IMR-90 (cell line): Measurements from ENCODE around the gene PTCH2. TPM values are rescaled to one million over a fixed set of nuclear protein-coding genes. Genes with fewer than 3 reads are reported as not detected.

Source experiments
- ATAC-seq: fragments of 200-7000 bp; cut with Tn5 transposase; 2 replicates; pipeline ENCODE4 v1.9.1; 2020; ENCODE audit warnings: low read depth, mild to moderate bottlenecking, moderate library complexity
- BruUV-seq: library from RNA; stranded (reverse); fragments of 400-500 nt; replicated peaks from 2 replicates; lab custom pipeline; 2021; lab: Mats Ljungman, UMichigan
- CTCF ChIA-PET: fragments of 300-600 bp; formaldehyde crosslinking; extraction: SDS; loops from one replicate; lab custom pipeline; 2021; ENCODE audit warnings: antibody characterized with exemption; lab: Yijun Ruan, JAX
- POLR2A ChIA-PET: fragments of 300-600 bp; sonication (Branson Sonifier 250); formaldehyde crosslinking; loops from one replicate; lab custom pipeline; 2022; ENCODE audit warnings: antibody characterized with exemption; ENCODE audit not compliant: unreplicated experiment; lab: Charles Lee
- DNase-seq: peaks from one replicate; pipeline ENCODE4 v3.0.0; 2013
- H2AFZ ChIP-seq: replicated peaks from 2 replicates; pipeline ENCODE3; 2013; ENCODE audit warnings: low read length, mild to moderate bottlenecking; ENCODE audit not compliant: poor library complexity
- H2AK5ac ChIP-seq: 2 replicates; pipeline ENCODE4 v1.6.1; 2013; ENCODE audit warnings: low read depth, low read length, inconsistent platforms
- H2AK9ac ChIP-seq: replicated peaks from 2 replicates; pipeline ENCODE3; 2013; ENCODE audit warnings: mild to moderate bottlenecking, low read depth, low read length, moderate library complexity; ENCODE audit not compliant: poor library complexity
- H2BK120ac ChIP-seq: 2 replicates; pipeline ENCODE4 v1.6.1; 2013; ENCODE audit warnings: low read depth, low read length, inconsistent platforms
- H2BK15ac ChIP-seq: 3 replicates; pipeline ENCODE4 v1.6.1; 2013; ENCODE audit warnings: low read depth, low read length, inconsistent platforms
- H2BK20ac ChIP-seq: 2 replicates; pipeline ENCODE4 v1.6.1; 2013; ENCODE audit warnings: low read depth, mild to moderate bottlenecking, inconsistent platforms, low read length, moderate library complexity
- H2BK5ac ChIP-seq: 2 replicates; pipeline ENCODE4 v1.6.1; 2013; ENCODE audit warnings: mild to moderate bottlenecking, low read depth, low read length, inconsistent platforms; ENCODE audit not compliant: poor library complexity, severe bottlenecking
- H3K14ac ChIP-seq: replicated peaks from 2 replicates; pipeline ENCODE4 v1.6.1; 2013; ENCODE audit warnings: low read depth, low read length, inconsistent platforms
- H3K18ac ChIP-seq: 2 replicates; pipeline ENCODE4 v1.6.1; 2013; ENCODE audit warnings: low read depth, low read length, control low read depth
- H3K23ac ChIP-seq: 2 replicates; pipeline ENCODE4 v1.6.1; 2013; ENCODE audit warnings: low read depth, low read length, inconsistent platforms
- H3K27ac ChIP-seq: 2 replicates; pipeline ENCODE4 v1.5.1; 2013; ENCODE audit warnings: mild to moderate bottlenecking, control low read depth, low read length; ENCODE audit not compliant: insufficient read depth
- H3K27me3 ChIP-seq: 2 replicates; pipeline ENCODE4 v1.6.1; 2013; ENCODE audit warnings: low read length; ENCODE audit not compliant: control insufficient read depth, insufficient read depth
- H3K36me3 ChIP-seq: 2 replicates; pipeline ENCODE4 v1.6.1; 2013; ENCODE audit warnings: low read length, mixed read lengths; ENCODE audit not compliant: control insufficient read depth, insufficient read depth
- H3K4ac ChIP-seq: 2 replicates; pipeline ENCODE4 v1.6.1; 2013; ENCODE audit warnings: low read depth, low read length, inconsistent platforms
- H3K4me1 ChIP-seq: 2 replicates; pipeline ENCODE4 v1.6.1; 2013; ENCODE audit warnings: low read length, mixed read lengths; ENCODE audit not compliant: control insufficient read depth, insufficient read depth
- H3K4me2 ChIP-seq: 2 replicates; pipeline ENCODE4 v1.6.1; 2013; ENCODE audit warnings: low read depth, mild to moderate bottlenecking, control low read depth, low read length, moderate library complexity
- H3K4me3 ChIP-seq: 2 replicates; pipeline ENCODE4 v1.5.1; 2013; ENCODE audit warnings: low read depth, mild to moderate bottlenecking, control low read depth, low read length, moderate library complexity; ENCODE audit not compliant: insufficient read depth
- H3K56ac ChIP-seq: 2 replicates; pipeline ENCODE4 v1.6.1; 2013; ENCODE audit warnings: low read length, inconsistent platforms; ENCODE audit not compliant: insufficient read depth; ENCODE audit errors: extremely low read depth
- H3K79me1 ChIP-seq, 2 experiments: 2 replicates each; pipeline ENCODE4 v1.6.1; 2013; ENCODE audit warnings: low read length in 2 of 2, inconsistent platforms in 1 of 2, low read depth in 1 of 2
- H3K9ac ChIP-seq: 2 replicates; pipeline ENCODE4 v1.6.1; 2013; ENCODE audit warnings: low read depth, low read length, control low read depth
- H3K9me1 ChIP-seq: 2 replicates; pipeline ENCODE4 v1.6.1; 2013; ENCODE audit warnings: low read length, inconsistent platforms; ENCODE audit not compliant: insufficient read depth
- H3K9me3 ChIP-seq: 2 replicates; pipeline ENCODE4 v1.6.1; 2013; ENCODE audit warnings: low read length; ENCODE audit not compliant: control insufficient read depth, insufficient read depth
- H4K20me1 ChIP-seq: 2 replicates; pipeline ENCODE4 v1.6.1; 2013; ENCODE audit warnings: low read length, inconsistent platforms; ENCODE audit not compliant: insufficient read depth
- H4K5ac ChIP-seq: 2 replicates; pipeline ENCODE4 v1.6.1; 2013; ENCODE audit warnings: mild to moderate bottlenecking, low read depth, low read length, control low read depth
- H4K8ac ChIP-seq, 2 experiments: 2 replicates each; pipeline ENCODE4 v1.6.1; 2013; ENCODE audit warnings: low read depth in 2 of 2, low read length in 2 of 2, control low read depth in 1 of 2, inconsistent platforms in 1 of 2
- H4K91ac ChIP-seq: 2 replicates; pipeline ENCODE4 v1.6.1; 2013; ENCODE audit warnings: low read depth, low read length, inconsistent platforms; ENCODE audit not compliant: insufficient read depth
- MAFK ChIP-seq: IDR thresholded peaks from 2 replicates; pipeline ENCODE4 v1.6.1; 2012; ENCODE audit warnings: low read depth, low read length, improper control_type of control experiment
- MAZ ChIP-seq: IDR thresholded peaks from 2 replicates; pipeline ENCODE4 v1.6.1; 2012; ENCODE audit warnings: low read depth, mild to moderate bottlenecking, low read length, improper control_type of control experiment, moderate library complexity, borderline replicate concordance
- RCOR1 ChIP-seq: IDR thresholded peaks from 2 replicates; pipeline ENCODE4 v1.6.1; 2012; ENCODE audit warnings: mild to moderate bottlenecking, low read length, improper control_type of control experiment; ENCODE audit not compliant: insufficient replicate concordance
- RFX5 ChIP-seq: IDR thresholded peaks from 2 replicates; pipeline ENCODE4 v1.8.0; 2012; ENCODE audit warnings: low read depth, mild to moderate bottlenecking, low read length, moderate library complexity
- WGBS, 2 experiments: methylation state at CpG; one replicate each; pipeline versions ENCODE4 v1.1.5 to v1.1.7; 2013; ENCODE audit warnings: missing lambda C conversion rate in 2 of 2; ENCODE audit not compliant: insufficient read length in 1 of 2; ENCODE audit errors: extremely low coverage in 2 of 2; 5-methylcytosine and 5-hydroxymethylcytosine counted together
- dilution Hi-C: fragments of 300-500 bp; cut with HindIII; formaldehyde crosslinking; loops from one replicate; pipeline ENCODE4 v1.14.3; 2018; ENCODE audit warnings: low sequenced_read_pairs; ENCODE audit not compliant: unreplicated experiment
- in situ Hi-C: fragments of 300-500 bp; cut with MboI; formaldehyde crosslinking; loops from 3 replicates; pipeline ENCODE4 v1.14.3; 2019; ENCODE audit warnings: low sequenced_read_pairs, inconsistent platforms, mixed read lengths
- intact Hi-C: fragments of 100-400 bp; cut with micrococcal nuclease; formaldehyde crosslinking; loops from 2 replicates; pipeline ENCODE4 v1.10.0; 2022
- polyA plus RNA-seq, 3 experiments: library from polyadenylated mRNA; depleted of rRNA; stranded (reverse); fragments of >200 nt; gene quantifications; 2 replicates each; pipeline ENCODE4 v1.2.3, GENCODE V29; 2012; ENCODE audit warnings: low replicate concordance in 1 of 3
- total RNA-seq: library from RNA; depleted of rRNA; stranded (reverse); fragments of >200 nt; gene quantifications from 2 replicates; pipeline ENCODE4 v1.2.3, GENCODE V29; 2012

The PTCH2 gene
- total and polyA plus RNA-seq, 2 of the 4 experiments (the other 2 are of a cell fraction), result under 0.01 to 0.56 TPM

DNA sequence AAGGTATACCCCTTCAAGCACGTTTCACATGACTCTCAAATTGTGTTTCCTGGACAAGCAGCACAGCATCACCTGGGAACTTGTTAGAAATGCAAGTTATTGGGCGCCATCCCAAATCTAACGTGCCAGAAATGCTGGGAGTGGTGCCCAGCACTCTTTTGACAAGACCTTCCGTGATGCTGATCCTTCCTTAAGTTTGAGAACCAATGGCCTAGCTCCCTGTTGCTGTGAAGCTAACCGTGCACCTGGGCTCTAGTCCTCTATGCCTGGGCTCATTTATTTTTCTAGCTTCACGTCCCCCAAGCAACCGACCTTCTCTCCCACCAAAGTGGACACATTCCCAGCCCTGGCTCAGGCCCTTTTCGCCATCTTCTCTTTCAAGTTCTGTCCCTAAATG lies 59.4 kb downstream of the PTCH2 start:
- in situ Hi-C loops (no loop called here), dilution Hi-C loops (no loop called here)
- peak overlapping the region; percentile 31; the same call in 1 of the 2 replicates for H3K4me2 ChIP-seq

More for the DNA sequence above, 59.4 kb downstream of the PTCH2 start:
- ChIA-PET POLR2A (interaction anchor here (0.5 to 1.3 kb wide), 2 partner anchors 8 to 196 kb away, joined by 5 to 13 read pairs; no protein-coding TSS in a partner anchor), CTCF (no interaction called here)
- Histone ChIP-seq H3K27ac (no peak overlapping the region), H4K20me1 (peaks cover 21% of the 10 kb centered on the region), H3K56ac (no peak overlapping the region), H3K4me1 (peaks cover 8% of the 10 kb centered on the region; the same call in 1 of the 2 replicates), H2BK20ac (no peak overlapping the region), H2AK9ac (no peak overlapping the region), H3K4me3 (no peak overlapping the region; the same call in 1 of the 2 replicates), H3K23ac (peak overlapping the region; percentile 4; the same call in 1 of the 2 replicates), H2AFZ (peak overlapping the region; percentile 77), H3K36me3 (peaks cover 20% of the 10 kb centered on the region), H3K79me1 (peaks cover 6 to 25% of the 10 kb centered on the region in 2 experiments; a peak in 2 of 4 replicates), H3K4ac (no peak overlapping the region), H4K8ac (peak overlapping the region in 1 of 2 experiments; percentile 67; a peak in 2 of 4 replicates), H2BK120ac (no peak overlapping the region), H4K5ac (peak overlapping the region; percentile 91), H3K9me3 (no peaks in the 10 kb centered on the region), H2BK15ac (no peak overlapping the region), H3K18ac (peak overlapping the region; percentile 7; the same call in 1 of the 2 replicates), H3K9me1 (peaks cover 9% of the 10 kb centered on the region; the same call in 1 of the 2 replicates), H3K14ac (no peak overlapping the region), H3K9ac (no peak overlapping the region), H3K27me3 (no peaks in the 10 kb centered on the region; the same call in 1 of the 2 replicates), H2AK5ac (no peak overlapping the region), H2BK5ac (no peak overlapping the region), H4K91ac (no peak overlapping the region; the same call in 1 of the 2 replicates)
- ATAC-seq, result no peak
- no peak for DNase-seq
- intact Hi-C loops, result no loop called here
- 48% methylated on average over 6 of the region's 8 CpGs; no CpG with 5 or more reads in 1 of the 2 experiments for WGBS, 2 experiments
- no TSS peak for BruUV-seq
- no peak for TF ChIP-seq RCOR1
- no peak for TF ChIP-seq MAFK
- no peak for TF ChIP-seq MAZ
- no peak for TF ChIP-seq RFX5
